ENCODE measurements around the gene UBE2J2.

DNA sequence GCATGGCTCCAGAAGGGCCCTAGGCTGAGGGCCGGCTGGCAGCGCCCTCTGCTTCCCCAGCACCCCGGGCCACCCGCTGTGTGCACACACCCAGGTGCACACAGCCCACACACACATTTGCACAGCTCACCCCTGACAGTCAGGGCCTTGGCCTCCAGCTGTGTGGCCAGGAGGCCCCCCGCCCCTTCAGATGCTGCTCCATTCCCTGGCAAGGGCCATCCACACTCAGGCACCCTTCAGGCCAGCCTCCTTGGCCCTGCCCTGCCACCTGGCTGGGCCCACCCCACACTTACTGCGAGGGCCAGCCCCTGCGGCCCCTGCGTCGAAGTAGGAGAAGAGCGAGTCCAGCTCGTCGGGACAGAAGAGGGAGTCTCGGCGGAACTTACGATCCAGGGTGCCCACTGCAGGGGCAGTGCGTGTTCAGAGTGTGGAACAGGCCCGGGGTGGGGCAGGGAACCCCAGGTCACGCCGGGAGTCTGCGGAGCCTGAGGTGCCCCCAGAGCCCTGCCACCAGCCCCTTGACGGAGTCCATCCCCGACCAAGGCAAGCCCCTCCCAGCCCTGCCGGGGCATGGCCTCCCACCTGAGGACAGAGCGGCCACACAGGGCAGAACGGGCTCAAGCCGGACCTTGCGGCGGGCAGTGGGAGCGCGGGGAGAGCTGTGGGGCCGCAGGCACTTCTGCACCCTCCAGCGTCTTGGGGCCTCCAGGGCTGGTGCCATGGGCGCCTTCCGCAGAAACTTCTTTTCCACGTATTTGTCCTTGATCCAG is 21.7 kb upstream of the UBE2J2 start:
- TF ChIP-seq SIN3A (IDR thresholded peaks at IDR 0.05; ENCODE audit: borderline replicate concordance, low read depth, low read length) (no peak), ZNF776 (CRISPR knock-in tag; IDR thresholded peaks at IDR 0.05) (no peak), FOXK2 (IDR thresholded peaks at IDR 0.05) (no peak), NFYB (CRISPR knock-in tag; IDR thresholded peaks at IDR 0.05) (no peak), POLR2A (IDR thresholded peaks at IDR 0.05; ENCODE audit: insufficient read depth in 1 of 2, low read depth in 2 of 2, low read length in 2 of 2) (no peak), YY1 (IDR thresholded peaks at IDR 0.05; ENCODE audit: insufficient read depth, insufficient replicate concordance, low read depth, low read length) (no peak)
- TF ChIP-seq, protein P1, sequence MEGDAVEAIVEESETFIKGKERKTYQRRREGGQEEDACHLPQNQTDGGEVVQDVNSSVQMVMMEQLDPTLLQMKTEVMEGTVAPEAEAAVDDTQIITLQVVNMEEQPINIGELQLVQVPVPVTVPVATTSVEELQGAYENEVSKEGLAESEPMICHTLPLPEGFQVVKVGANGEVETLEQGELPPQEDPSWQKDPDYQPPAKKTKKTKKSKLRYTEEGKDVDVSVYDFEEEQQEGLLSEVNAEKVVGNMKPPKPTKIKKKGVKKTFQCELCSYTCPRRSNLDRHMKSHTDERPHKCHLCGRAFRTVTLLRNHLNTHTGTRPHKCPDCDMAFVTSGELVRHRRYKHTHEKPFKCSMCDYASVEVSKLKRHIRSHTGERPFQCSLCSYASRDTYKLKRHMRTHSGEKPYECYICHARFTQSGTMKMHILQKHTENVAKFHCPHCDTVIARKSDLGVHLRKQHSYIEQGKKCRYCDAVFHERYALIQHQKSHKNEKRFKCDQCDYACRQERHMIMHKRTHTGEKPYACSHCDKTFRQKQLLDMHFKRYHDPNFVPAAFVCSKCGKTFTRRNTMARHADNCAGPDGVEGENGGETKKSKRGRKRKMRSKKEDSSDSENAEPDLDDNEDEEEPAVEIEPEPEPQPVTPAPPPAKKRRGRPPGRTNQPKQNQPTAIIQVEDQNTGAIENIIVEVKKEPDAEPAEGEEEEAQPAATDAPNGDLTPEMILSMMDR (CRISPR knock-in tag; IDR thresholded peaks at IDR 0.05) = no peak
- TF ChIP-seq, protein P2, sequence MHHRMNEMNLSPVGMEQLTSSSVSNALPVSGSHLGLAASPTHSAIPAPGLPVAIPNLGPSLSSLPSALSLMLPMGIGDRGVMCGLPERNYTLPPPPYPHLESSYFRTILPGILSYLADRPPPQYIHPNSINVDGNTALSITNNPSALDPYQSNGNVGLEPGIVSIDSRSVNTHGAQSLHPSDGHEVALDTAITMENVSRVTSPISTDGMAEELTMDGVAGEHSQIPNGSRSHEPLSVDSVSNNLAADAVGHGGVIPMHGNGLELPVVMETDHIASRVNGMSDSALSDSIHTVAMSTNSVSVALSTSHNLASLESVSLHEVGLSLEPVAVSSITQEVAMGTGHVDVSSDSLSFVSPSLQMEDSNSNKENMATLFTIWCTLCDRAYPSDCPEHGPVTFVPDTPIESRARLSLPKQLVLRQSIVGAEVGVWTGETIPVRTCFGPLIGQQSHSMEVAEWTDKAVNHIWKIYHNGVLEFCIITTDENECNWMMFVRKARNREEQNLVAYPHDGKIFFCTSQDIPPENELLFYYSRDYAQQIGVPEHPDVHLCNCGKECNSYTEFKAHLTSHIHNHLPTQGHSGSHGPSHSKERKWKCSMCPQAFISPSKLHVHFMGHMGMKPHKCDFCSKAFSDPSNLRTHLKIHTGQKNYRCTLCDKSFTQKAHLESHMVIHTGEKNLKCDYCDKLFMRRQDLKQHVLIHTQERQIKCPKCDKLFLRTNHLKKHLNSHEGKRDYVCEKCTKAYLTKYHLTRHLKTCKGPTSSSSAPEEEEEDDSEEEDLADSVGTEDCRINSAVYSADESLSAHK (CRISPR knock-in tag; IDR thresholded peaks at IDR 0.05; ENCODE audit: borderline replicate concordance) = no peak
- TF ChIP-seq, protein P3, sequence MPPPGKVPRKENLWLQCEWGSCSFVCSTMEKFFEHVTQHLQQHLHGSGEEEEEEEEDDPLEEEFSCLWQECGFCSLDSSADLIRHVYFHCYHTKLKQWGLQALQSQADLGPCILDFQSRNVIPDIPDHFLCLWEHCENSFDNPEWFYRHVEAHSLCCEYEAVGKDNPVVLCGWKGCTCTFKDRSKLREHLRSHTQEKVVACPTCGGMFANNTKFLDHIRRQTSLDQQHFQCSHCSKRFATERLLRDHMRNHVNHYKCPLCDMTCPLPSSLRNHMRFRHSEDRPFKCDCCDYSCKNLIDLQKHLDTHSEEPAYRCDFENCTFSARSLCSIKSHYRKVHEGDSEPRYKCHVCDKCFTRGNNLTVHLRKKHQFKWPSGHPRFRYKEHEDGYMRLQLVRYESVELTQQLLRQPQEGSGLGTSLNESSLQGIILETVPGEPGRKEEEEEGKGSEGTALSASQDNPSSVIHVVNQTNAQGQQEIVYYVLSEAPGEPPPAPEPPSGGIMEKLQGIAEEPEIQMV (CRISPR knock-in tag; IDR thresholded peaks at IDR 0.05; ENCODE audit: low read depth) = no peak

Data from HepG2 (cell line).